AG04450 (cell line): ENCODE measurements around the gene FAM186B. TPM values are rescaled to one million over a fixed set of nuclear protein-coding genes. Genes with fewer than 3 reads are reported as not detected.
"Not testable (repeated sequence)": the region's sequence is repeated elsewhere in the genome, so short reads cannot be mapped to it uniquely, and the experiment has no call there.

Experiments
- CTCF ChIA-PET: fragments of 300-600, 350-600 bp; formaldehyde crosslinking; extraction: SDS; loops from one replicate; lab custom pipeline; 2022; ENCODE audit warnings: antibody characterized with exemption, inconsistent platforms; lab: Charles Lee
- POLR2A ChIA-PET: fragments of 350-600 bp; formaldehyde crosslinking; extraction: SDS; loops from one replicate; lab custom pipeline; 2021; ENCODE audit warnings: antibody characterized with exemption, inconsistent platforms; lab: Yijun Ruan, JAX
- DNase-seq: peaks from one replicate; pipeline ENCODE4 v3.0.0-alpha.2; 2011; ENCODE audit warnings: low read depth, low spot score
- H3K27ac ChIP-seq: one replicate; pipeline ENCODE4 v1.5.1; 2012; ENCODE audit warnings: low read depth, low read length, control low read depth
- H3K27me3 ChIP-seq: one replicate; pipeline ENCODE4 v1.6.0; 2012; ENCODE audit warnings: low read length; ENCODE audit not compliant: control insufficient read depth, insufficient read depth
- H3K4me3 ChIP-seq: 2 replicates; pipeline ENCODE4 v1.5.1; 2011; ENCODE audit warnings: mild to moderate bottlenecking, low read depth, low read length, control low read depth
- H3K9me3 ChIP-seq: 2 replicates; pipeline ENCODE4 v1.5.1; 2012; ENCODE audit warnings: low read length; ENCODE audit not compliant: control insufficient read depth, insufficient read depth
- polyA minus RNA-seq: library from RNA; depleted of rRNA, polyadenylated mRNA; stranded (reverse); fragments of >200 nt; gene quantifications from 2 replicates; pipeline ENCODE4 v1.2.3, GENCODE V29; 2011; rRNA and poly(A)+ RNA removed
- polyA plus RNA-seq: library from polyadenylated mRNA; depleted of rRNA; stranded (reverse); fragments of >200 nt; gene quantifications from 2 replicates; pipeline ENCODE4 v1.2.3, GENCODE V29; 2011; rRNA removed
- TF ChIP-seq, protein P1 (sequence below): IDR thresholded peaks from 2 replicates; pipeline ENCODE4 v1.5.1; 2011; ENCODE audit warnings: low read depth, low read length, control low read depth, inconsistent platforms

FAM186B gene, protein sequence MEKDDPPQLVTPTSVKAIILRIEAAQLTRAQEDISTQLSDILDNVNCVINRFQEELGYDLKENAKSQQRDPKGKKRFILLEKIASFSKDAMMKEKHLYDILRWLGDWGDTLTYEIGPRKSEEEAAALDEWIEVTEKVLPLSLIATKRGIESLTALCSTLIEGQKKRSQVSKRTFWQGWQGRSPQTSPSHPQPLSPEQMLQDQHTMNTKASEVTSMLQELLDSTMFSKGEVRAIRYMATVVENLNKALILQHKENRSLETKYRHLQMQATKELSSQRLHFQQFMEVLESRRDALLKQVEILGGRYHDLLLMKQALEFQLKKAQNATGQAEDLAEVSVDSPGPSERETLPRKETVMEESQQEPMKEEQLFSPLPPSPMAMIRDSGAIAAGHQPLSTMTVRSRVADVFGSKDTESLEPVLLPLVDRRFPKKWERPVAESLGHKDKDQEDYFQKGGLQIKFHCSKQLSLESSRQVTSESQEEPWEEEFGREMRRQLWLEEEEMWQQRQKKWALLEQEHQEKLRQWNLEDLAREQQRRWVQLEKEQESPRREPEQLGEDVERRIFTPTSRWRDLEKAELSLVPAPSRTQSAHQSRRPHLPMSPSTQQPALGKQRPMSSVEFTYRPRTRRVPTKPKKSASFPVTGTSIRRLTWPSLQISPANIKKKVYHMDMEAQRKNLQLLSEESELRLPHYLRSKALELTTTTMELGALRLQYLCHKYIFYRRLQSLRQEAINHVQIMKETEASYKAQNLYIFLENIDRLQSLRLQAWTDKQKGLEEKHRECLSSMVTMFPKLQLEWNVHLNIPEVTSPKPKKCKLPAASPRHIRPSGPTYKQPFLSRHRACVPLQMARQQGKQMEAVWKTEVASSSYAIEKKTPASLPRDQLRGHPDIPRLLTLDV
- polyA plus RNA-seq = 0.05 and 0.07 TPM in 2 replicates
- polyA minus RNA-seq = 0.09 and 0.41 TPM in 2 replicates

GRCh38 chr12:49605539-49605938 is at the start of gene FAM186B:
FAM186B (minus strand) TSS chr12:49605639; CDS start chr12:49605477, 162 bp downstream.
- not testable (repeated sequence) for H3K27ac ChIP-seq, DNase-seq, H3K9me3 ChIP-seq, H3K27me3 ChIP-seq, H3K4me3 ChIP-seq
- POLR2A ChIA-PET = interaction anchor here (0.8 kb wide), 1 partner anchor 282 kb away, joined by 3 read pairs; the partner anchor contains the start of gene TROAP
- CTCF ChIA-PET = interaction anchor here (1.7 kb wide), 2 partner anchors 18 to 274 kb away, joined by 3 to 7 read pairs; partner anchors contain the start of gene PRPF40B

DNA sequence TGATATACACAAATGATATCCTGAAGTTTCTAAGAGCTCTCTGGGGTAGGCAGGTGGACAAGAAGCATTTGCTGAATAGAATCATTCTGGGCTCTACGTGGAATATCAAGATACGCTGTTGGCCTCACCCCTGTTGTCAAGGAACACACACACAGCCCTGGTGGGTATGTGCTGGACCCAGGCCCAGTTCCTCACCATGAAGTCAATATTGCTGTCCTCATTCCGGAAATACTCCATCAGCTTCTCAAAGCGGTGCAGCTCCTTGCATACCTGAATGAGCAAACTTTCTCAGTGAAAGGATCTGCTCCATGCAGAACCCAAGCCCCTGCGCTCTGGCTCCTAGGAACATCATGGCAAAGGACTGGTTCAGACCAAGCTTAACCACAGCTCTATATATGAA is 49.3 kb upstream of the FAM186B start:
- H3K27me3 ChIP-seq = no peaks in the 10 kb centered on the region
- DNase-seq = no peak
- H3K4me3 ChIP-seq = no peak overlapping the region
- TF ChIP-seq, protein P1, sequence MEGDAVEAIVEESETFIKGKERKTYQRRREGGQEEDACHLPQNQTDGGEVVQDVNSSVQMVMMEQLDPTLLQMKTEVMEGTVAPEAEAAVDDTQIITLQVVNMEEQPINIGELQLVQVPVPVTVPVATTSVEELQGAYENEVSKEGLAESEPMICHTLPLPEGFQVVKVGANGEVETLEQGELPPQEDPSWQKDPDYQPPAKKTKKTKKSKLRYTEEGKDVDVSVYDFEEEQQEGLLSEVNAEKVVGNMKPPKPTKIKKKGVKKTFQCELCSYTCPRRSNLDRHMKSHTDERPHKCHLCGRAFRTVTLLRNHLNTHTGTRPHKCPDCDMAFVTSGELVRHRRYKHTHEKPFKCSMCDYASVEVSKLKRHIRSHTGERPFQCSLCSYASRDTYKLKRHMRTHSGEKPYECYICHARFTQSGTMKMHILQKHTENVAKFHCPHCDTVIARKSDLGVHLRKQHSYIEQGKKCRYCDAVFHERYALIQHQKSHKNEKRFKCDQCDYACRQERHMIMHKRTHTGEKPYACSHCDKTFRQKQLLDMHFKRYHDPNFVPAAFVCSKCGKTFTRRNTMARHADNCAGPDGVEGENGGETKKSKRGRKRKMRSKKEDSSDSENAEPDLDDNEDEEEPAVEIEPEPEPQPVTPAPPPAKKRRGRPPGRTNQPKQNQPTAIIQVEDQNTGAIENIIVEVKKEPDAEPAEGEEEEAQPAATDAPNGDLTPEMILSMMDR = no peak
- no peaks in the 10 kb centered on the region for H3K9me3 ChIP-seq
- no peak overlapping the region for H3K27ac ChIP-seq
- CTCF ChIA-PET = interaction anchor here (0.9 to 2.2 kb wide), 3 partner anchors 10 to 53 kb away, joined by 3 to 11 read pairs (median 3); no protein-coding TSS in a partner anchor
- POLR2A ChIA-PET = no interaction called here

DNA sequence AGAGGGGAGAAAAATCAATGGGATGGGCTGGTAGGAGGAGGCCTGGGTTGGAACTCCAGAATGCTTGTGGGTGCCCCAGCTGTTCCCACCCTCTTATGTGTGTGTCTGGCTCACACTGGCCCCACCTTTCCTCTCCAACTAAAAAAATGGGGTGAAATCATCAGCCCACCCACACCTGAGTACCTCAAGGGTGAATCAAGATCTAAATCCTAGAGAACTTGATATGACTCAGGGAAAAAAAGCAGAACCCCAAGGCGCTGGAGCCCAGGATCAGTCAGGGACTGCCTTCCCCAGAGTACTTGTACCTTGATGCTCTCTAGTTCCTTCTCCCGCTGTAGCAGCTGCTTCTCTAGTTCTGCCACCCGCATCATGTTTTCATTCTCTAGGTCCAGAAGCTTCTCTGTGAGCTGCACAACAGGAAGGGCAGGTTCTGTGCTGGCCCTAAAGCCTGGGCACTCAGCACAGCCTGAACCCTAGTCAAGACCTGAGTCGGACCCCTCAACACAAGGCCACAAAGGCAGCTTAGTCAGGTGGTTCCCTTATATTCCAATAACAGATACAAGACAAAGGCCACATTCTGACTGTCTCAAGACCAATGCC is 47.6 kb upstream of the FAM186B start:
- Histone ChIP-seq H3K9me3 (no peaks in the 10 kb centered on the region), H3K4me3 (no peak overlapping the region), H3K27ac (no peak overlapping the region), H3K27me3 (no peaks in the 10 kb centered on the region)
- DNase-seq = no peak
- TF ChIP-seq, protein P1 = no peak
- ChIA-PET CTCF (interaction anchor here (0.9 to 1.6 kb wide), 2 partner anchors 55 to 88 kb away, joined by 3 to 4 read pairs; partner anchors contain the start of gene TMBIM6), POLR2A (interaction anchor here (2.3 kb wide), 1 partner anchor 88 kb away, joined by 6 read pairs; the partner anchor contains the start of gene TMBIM6)

- ChIA-PET POLR2A (interaction anchor here (0.6 to 2.3 kb wide), 3 partner anchors 10 to 194 kb away, joined by 3 to 6 read pairs (median 5); partner anchors contain the start of gene TMBIM6), CTCF (interaction anchor here (0.7 kb wide), 1 partner anchor 13 kb away, joined by 7 read pairs; no protein-coding TSS in a partner anchor)
- H3K9me3 ChIP-seq = no peaks in the 10 kb centered on the region
- H3K27me3 ChIP-seq = no peaks in the 10 kb centered on the region
- no peak for DNase-seq
- H3K4me3 ChIP-seq = no peak overlapping the region
- no peak overlapping the region for H3K27ac ChIP-seq
- TF ChIP-seq, protein P1 = no peak
These were observed 46.4 kb upstream of the FAM186B start for GRCh38 chr12:49651855-49652254.

GRCh38 chr12:49649892-49650291 is 44.5 kb upstream of the FAM186B start:
- TF ChIP-seq, protein P1 = no peak
- H3K27ac ChIP-seq = no peak overlapping the region
- H3K27me3 ChIP-seq = no peaks in the 10 kb centered on the region
- ChIA-PET CTCF (interaction anchor here (0.6 to 0.7 kb wide), 2 partner anchors 58 to 68 kb away, joined by 3 read pairs; no protein-coding TSS in a partner anchor), POLR2A (interaction anchor here (1.7 kb wide), 1 partner anchor 92 kb away, joined by 5 read pairs; the partner anchor contains the start of gene TMBIM6)
- no peaks in the 10 kb centered on the region for H3K9me3 ChIP-seq
- no peak overlapping the region for H3K4me3 ChIP-seq
- DNase-seq = no peak
